Fibroblast of skin of left quadriceps (primary cell): ENCODE data around the gene ITGA1.
"Not testable (repeated sequence)": the region's sequence is repeated elsewhere in the genome, so short reads cannot be mapped to it uniquely, and the experiment has no call there.

Experiments
- DNase-seq, 2 experiments: peaks; one replicate each; pipeline ENCODE4 v3.0.0-alpha.2; 2013; ENCODE audit warnings: low read depth in 2 of 2

Gene ITGA1

DNA sequence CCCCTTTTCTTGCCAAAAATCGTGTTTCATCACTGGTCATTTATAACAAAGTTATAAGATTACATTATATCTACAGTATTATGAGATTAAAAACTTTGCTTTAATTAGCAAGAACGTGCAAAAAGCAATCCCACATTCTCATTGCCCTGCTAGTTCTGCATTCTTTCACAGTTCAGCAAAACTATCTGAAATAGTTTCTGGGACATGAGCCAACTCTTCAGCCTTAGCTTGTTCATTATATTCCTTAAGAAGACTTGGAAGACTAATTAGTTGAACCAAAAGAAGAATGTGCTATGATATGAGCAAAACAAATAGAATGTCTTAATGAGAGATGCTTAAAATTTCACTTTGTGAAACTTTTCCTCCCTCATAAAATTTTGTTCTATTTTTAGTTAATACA is 76.7 kb downstream of the ITGA1 start:
- DNase-seq = peak; percentile 83 to 84

DNA sequence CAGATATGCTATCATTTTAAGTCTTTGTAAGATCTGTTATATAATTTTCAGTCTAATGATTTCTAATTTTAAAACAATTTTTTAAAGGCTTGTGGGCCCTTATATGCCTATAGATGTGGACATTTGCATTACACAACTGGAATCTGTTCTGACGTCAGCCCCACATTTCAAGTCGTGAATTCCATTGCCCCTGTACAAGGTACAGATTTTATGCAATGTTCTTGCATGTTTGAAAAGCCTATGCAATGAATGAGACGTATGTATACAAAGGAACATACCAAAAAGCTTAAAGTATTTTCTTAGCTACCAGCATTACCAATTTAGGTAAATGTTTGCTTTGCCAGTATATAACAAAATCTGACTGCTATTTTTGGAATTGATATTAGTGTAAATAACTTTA is 77.2 kb downstream of the ITGA1 start:
- peak; percentile 65 to 74 for DNase-seq

DNA sequence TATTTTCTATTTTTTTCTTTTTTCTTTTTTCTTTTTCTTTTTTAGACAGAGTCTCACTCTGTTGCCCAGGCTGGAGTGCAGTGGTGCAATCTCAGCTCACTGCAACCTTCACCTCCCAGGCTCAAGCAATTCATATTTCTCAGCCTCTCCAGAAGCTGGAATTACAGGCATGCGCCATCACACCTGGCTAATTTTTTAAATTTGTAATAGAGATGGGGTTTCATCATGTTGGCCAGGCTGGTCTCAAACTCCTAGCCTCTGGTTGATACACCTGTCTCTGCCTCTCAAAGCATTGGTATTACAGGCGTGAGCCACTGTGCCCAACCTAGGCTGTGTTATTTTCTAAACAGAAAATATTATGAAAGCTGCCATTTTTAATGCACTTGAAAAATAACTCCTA is 78.3 kb downstream of the ITGA1 start:
- not testable (repeated sequence) for DNase-seq

DNA sequence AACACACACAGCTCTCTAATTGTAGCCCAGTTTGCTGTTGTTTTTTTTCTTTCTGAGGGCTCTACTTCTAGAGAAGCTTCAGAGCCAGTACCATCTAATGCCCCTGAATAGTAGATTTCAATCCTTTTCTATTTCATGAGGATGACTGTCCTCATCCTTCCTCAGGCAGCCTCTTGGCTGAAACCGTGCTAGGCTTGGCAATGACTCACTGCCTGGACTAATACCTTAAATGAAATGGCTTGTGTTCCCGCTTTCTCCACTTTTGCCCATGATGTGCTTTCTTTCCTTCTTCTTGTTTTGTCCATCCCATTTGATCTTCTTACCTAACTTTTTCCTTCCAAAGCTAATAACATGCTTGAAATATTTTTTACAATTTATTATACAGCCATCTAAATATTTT is 80.1 kb downstream of the ITGA1 start:
- no peak for DNase-seq

DNA sequence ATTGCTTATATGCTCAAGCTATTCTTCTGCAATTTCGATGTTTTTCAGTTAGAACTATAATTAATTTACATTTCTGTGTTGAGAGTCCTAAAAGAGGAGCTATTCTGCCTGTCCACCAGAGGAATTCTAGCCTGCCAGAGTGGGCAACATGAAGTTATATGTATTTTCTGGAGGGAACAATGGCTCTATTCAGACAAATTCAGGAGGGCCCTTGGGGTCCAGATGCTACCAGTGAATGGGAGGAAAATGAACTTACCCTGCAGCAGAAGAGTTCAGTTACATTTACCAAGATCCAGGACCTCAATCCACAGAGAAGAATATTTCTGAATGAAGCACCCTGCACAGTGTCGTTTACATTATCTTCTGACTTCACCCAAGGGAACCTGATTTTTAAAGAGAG is 80.7 kb downstream of the ITGA1 start:
- DNase-seq = no peak

DNA sequence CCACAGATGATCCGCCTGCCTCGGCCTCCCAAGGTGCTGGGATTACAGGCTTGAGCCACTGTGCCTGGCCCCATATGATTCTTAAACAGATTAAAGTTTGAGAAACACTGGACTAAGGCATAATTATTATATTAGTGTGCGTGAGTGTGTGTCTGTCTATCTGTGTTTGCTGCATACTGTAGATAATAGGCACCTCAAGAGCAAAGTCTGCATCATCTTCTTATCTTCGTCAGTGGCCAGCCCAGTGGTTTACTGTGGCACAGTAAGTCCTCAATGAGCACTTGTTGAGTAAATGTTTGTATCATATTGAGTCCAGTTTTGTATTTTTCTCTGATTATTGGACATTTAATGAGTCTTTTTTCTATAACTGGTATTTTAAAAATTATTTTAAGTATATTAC is 81.7 kb downstream of the ITGA1 start:
- no peak for DNase-seq

DNA sequence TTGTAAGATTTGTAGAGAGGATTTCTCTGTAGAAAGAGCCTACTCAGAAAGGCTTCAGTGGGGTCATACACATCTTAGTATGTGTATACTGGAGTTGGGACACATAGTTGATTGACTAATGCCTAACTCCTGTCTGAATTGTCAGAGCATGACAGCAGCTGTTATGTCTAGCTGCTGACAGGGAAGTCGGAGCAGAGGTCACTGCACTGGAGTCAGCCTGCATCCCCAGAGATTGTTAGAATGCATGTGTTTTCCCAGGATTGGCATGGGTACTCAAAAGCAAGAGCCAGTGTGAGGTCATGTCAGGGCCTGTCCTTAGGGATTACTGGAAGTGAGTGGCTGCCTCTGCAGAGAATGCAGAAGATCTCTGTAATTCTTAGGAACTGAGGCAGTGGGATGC is 82.7 kb downstream of the ITGA1 start:
- no peak for DNase-seq

DNA sequence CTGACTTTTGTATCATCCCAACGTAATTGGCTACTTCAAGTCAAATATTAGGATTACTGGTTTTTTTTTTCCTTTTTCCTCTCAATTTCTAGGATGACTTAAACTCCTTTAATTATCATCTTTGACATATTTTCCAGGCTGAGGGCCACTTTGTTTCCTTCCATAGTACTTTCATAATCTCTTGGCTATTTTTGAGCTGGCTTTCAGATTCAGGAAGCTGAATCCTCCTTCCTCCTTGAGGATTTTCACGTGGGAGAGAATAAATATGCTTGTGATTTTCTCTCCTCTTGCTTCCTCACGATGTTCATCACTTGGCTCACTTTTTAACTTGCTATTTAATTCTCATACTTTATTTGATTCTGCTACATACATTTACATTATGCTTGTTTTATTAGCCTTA is 88.1 kb downstream of the ITGA1 start:
- no peak for DNase-seq

DNA sequence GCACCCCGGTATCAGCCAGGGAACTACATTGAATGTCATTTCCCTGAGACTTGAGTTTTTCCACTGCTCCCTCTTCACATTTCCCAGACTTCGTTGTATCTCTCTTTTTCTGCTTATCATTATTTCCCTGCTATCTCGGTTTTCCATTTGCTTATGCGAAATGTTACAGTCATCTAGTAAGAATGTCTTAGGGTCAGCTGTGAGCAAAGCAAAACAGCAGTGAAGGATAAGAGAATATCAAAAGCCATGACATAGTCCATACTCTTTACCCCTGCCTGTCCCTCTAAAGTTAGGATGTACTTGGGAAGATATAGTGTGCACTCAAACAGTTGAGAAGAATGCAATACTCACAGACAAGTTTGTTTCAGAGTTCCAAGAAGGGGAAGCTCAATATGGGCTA is 88.7 kb downstream of the ITGA1 start:
- no peak for DNase-seq

DNA sequence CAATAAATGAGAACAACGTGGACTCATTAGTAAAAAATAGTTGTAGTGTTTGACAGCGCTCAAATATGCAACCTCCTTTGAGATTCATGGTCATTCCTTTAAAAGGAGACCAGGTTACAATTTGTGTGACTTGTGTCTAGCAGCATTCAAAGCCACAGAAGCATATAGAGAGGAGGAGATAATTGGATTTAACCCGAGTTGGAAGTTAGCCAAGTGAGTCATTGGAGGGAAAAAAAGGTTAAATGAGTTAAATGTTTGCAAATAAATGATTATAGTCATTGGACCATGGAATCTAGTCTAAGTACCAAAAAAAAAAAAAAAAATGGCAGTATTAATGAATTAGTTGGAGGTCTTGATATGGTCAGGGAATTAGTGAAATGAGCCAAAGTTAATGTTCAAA is 90.9 kb downstream of the ITGA1 start:
- DNase-seq = peak in 1 of 2 experiments; percentile 31

DNA sequence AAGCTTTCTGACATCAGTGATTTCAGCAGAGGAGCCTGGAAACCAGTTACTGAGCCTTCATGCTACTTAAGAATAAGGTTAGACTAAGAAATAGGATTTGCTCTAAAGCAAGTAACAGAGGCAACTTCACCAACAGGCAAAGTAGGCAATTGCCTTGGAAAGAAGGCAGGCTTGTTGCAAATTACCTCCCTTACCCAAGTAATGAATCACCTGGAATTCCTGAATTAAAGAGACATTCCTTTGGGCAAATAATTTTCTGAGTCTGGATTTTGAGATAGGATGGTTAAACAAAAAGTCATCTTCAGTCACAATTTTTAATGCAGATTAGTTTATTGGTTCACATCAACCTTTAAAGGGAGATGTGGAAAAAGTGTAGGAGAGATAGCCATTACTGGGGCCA is 92.8 kb downstream of the ITGA1 start:
- no peak for DNase-seq

DNA sequence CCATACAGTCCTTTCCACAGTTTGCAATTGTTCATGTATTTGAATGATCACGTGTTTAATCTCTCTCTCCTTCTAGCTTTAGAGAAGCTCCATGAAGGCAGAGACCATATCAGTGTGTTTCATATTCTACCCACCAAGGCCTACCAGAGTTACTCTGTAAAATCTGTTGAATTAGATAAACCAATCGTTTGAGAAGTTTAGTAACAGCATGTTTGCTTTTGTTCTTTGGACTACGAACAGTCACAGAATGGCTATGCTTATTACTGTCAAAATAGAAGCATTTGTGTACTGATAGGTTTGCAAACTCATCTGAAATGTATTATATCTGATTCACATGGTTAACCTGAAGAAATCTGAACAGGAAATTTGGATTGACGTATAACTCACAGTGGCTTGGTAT is 93.8 kb downstream of the ITGA1 start:
- no peak for DNase-seq

DNA sequence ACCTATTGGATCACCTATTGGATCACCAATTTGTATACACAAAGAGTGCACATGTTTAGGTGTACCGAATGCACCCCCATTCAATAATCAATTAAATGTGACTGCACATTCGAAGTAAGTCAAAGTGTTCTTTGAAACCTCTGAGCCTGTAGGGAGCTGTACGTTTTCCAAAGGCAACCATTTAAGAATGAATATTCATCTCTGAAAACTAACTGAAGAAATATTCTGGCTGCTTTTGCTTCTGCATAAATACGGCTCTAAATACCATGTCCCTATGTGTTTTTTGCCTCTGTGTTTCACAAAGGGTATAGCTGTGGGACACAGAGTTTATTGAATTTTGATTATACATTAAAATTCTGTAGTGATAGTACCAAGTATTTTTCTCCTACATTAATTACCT is 95.4 kb downstream of the ITGA1 start:
- DNase-seq = no peak

DNA sequence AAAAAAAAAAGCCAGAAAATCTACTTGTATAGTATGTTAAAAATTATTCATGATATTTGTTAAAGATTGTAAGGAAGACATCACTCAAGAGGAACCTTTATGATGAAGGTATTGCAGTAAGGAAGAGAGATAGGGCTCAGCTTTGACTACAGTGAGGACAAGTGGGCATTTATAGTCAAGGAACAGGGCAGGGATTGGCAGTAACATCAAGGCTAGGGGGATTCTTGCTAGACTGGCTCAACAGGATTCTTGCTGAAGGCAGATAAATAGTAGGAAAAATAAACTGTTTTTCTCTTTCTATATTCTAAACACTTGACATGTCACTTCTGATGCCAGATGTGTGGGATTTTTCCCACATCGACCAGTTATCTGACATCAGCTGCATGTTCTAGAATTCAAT is 96.7 kb downstream of the ITGA1 start:
- DNase-seq = no peak

DNA sequence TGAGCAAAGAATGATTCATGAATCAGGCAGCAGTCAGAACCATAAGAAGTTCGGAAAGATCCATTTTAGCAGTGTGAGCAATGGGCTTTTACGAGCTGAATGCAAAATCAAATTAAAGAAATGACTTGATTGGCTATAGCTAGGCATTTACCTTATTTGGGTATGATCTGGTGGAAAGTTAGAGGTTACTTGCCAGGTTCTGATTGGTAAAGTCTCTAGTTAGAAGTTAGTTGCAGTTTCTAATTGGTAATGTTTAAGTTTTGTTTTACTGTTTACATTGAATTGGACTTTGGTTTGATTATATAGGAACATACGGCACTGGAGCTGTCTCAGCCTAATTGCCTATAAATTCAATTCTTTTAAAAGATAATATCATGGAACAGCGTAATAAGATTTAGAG is 97.9 kb downstream of the ITGA1 start:
- DNase-seq = no peak

DNA sequence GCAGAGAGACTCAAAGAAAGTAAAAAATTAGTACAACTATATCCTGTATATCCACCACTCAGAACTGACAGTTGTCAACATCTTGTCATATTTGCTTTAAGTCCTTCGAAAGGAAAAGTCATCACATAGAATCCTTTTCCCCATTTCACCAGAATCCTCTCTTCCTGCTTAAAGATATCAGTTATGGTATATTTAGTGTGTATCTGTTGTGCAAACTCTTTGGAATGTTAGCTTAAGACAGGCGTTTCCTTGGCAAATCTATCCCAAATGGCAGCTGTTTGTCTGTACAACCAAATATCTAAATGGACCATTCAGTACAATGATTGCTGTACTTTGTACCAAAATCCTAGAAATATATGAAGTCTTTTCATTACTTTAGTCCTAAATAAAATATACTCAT is 98.5 kb downstream of the ITGA1 start:
- DNase-seq = no peak

DNA sequence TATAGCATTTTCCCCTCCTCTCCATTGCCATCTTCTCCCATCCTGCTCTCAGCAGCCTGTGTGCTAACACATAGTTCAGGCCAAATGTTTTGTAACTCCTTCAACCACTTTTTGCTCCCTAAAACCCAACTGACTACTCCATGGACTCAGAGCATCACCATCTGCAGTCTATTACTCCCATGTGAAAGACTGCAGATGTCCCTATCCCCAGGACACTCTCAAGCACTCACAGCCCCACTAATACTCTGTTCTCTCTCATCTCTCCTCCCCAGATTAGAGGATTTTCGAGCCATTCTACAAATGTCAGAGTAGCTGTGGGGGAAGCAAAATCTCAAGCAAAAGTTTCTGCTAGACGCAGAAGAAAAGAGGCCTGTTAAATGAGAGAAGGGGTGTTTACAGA is 99.3 kb downstream of the ITGA1 start:
- no peak for DNase-seq

DNA sequence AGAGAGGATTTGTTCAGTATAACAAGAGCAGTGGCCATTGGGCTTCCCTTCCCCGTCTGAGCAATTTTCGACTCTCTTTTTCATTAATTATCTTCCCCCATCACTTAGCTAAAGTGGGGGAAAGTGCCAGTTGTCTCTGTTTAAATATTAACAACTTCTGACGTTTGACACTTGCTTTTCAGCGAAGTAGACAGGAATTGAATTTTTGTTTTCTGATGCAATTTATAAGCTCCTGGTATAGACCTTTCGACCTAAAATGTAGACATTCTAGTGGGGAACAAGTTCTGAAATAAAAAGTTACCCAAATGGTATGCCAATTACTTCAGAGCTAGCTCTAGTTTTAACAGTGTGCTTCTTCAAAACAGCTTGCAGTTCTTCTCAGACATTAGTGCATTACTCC is 100.6 kb downstream of the ITGA1 start:
- no peak for DNase-seq

DNA sequence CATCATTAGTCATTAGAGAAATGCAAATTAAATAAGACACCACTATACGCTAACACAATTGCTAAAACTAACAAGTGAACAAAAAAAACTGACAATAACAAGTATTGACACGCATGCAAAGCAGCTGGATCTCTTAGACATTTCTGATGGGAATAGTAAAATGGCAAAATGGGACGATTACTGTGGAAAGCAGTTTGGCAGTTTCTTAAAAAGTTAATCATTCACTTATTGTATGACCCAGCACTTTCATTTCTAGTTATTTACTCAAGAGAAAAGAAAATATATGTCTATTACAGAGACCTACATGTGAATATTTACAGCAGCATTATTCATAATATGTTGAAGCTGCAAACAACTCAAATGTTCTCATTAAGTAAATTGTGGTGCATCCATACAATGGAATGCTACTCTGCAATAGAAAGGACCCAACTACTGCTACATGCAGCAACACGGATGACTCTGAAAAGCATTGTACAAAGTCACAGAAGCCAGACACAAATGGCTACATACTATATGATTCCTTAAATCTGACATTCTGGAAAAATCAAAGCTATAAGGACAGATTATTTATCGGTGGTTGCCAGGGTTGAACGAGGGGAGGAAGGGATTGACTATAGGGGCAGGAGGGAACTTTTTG is 104.6 kb downstream of the ITGA1 start:
- DNase-seq = no peak

DNA sequence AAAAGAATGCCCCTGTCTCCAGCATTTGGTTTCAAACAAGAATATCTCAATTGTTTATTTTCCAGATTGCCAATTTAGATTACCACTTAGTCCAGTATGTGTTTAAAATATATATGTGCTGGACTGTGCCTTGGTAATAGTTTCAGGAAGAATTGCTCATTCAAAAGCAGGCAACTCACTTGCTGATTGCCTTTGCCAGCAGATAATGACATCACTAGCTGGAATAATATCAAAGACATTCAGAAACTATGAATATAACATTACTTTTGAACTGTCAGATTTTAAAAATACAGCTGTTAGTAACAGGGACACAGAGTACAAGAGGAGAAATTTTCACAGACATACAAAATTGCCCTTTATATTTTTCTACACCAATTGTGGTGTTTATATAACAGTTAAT is 105.4 kb downstream of the ITGA1 start:
- DNase-seq = peak; percentile 28 to 34

DNA sequence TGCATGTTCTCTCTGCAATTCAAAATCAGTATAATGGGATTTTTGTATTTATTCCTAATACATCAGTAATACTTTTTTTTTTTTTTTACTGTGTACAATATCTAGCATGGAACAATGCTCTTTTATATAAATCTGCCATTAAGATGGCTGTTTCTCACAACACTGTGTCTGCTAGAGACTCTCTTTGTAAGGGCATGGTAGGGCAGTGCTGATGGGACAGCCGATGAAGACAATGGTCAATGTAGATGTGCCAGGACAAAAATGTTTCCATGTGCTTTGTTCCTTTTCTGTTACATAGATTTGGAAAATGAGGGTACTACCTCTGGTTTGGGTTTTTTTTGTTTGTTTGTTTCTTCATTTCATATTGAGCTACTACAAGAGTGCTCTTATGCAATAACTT is 106.1 kb downstream of the ITGA1 start:
- DNase-seq = no peak

DNA sequence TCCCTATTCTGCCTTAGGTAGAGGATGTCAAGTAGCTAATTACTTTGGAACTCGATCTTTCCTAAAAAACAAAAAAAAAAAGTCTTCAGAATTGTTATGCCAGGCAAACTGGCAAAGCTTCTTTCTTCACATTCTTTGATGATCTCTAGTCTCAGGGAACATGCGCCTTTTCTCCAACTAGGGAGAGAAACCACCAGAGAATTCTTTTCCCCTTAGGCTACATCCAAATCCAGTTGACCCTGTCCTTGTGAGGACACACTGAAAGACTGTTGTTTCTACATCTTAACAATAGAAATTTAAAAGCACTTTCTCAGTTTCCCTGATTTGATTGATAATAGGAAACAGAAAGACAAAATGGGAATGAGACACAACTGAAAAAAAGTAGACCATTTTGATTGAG is 106.7 kb downstream of the ITGA1 start:
- no peak for DNase-seq

DNA sequence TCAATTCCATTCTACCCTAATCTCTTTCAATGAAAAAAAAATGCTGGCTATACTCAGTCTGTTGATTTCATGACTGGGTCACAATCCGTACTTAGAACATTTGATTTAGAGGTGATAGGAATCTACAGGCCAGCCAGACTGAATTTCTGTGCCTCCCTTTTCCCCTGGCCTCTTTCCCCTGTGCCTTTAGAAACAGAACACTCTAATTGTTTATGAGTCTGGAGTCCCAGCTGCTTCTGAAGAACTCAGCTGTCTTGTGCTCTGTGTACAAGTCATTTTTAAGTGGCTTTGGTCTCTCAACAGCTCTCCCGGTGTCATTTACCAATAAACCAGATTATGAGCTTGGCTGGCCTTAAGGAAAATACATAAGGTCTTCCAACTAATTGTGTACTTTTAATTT is 107.4 kb downstream of the ITGA1 start:
- DNase-seq = no peak

DNA sequence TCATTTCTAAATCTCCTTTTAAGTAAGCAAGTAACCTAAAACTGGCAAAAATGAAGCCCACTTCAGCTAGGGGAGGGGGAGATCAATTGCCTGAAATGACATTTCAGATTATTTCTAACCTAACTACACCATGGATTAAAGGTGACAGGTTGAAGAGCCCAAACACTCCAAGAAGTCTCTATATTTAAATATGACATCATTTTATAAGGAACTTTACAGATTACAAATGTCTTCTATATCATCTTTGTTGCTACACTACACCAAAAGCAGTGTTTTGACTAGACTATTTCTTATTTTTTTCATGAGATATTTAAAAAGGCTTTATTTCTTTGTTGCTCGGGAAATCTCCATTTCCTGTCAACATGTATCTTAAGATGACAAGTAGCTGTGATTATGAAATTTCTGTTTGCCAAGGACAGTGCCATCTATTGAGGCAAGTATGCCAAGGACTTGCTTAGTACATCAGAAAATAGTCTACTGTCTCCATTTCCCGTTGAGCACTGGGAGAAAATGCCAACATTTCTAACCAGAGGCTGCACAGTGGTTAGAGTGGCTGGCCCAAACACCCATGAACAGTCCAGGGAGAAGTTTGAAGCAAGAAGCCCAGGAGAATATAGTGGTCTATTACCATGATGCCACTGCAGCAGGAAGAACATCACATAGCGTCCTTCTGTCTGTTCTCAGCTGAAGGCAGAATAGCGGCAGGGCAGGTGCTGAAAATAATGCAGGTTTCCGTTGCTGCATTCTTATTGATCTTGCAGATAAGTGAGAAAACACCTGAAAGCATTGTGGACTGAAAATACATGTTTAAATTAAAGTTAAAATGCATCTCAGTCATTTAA is 108.1 kb downstream of the ITGA1 start:
- DNase-seq = no peak
